GM12873 (cell line): ENCODE measurements around the gene SSR4.

Source experiments
- CTCF ChIP-seq: IDR thresholded peaks from 2 replicates; pipeline ENCODE4 v1.5.1; 2012; ENCODE audit warnings: low read depth, mild to moderate bottlenecking, moderate library complexity, low read length, control low read depth; ENCODE audit not compliant: insufficient read depth; ENCODE audit errors: missing control alignments

SSR4 gene

GRCh38 chrX:153782313-153782712 is 12.2 kb upstream of the SSR4 start:
- peak; percentile 14 for TF ChIP-seq CTCF

- TF ChIP-seq CTCF: no peak
Measured at GRCh38 chrX:153782871-153783270, 11.6 kb upstream of the SSR4 start.

GRCh38 chrX:153783378-153784013 is 11.0 kb upstream of the SSR4 start:
- no peak for TF ChIP-seq CTCF

GRCh38 chrX:153784325-153784967 is 10.0 kb upstream of the SSR4 start:
- TF ChIP-seq CTCF: no peak

- TF ChIP-seq CTCF: no peak
Measured at GRCh38 chrX:153786669-153787068, 7.8 kb upstream of the SSR4 start.

- TF ChIP-seq CTCF: no peak
Measured at GRCh38 chrX:153789654-153790053, 4.8 kb upstream of the SSR4 start.

- TF ChIP-seq CTCF: no peak
Measured at GRCh38 chrX:153791104-153791852, 3.2 kb upstream of the SSR4 start.
